Stimulated activated CD8-positive, alpha-beta memory T cell treated with anti-CD3 and anti-CD28 coated beads, Interleukin-2, amount 100 ng/mL, for 1 hour (primary cell): ENCODE data around the gene PRSS21.

Experiments
- DNase-seq, 2 donors: peaks; one replicate each; pipeline ENCODE4 v3.0.0-alpha.2; 2020; ENCODE audit warnings: low read depth in 2 of 2

Gene PRSS21

DNA sequence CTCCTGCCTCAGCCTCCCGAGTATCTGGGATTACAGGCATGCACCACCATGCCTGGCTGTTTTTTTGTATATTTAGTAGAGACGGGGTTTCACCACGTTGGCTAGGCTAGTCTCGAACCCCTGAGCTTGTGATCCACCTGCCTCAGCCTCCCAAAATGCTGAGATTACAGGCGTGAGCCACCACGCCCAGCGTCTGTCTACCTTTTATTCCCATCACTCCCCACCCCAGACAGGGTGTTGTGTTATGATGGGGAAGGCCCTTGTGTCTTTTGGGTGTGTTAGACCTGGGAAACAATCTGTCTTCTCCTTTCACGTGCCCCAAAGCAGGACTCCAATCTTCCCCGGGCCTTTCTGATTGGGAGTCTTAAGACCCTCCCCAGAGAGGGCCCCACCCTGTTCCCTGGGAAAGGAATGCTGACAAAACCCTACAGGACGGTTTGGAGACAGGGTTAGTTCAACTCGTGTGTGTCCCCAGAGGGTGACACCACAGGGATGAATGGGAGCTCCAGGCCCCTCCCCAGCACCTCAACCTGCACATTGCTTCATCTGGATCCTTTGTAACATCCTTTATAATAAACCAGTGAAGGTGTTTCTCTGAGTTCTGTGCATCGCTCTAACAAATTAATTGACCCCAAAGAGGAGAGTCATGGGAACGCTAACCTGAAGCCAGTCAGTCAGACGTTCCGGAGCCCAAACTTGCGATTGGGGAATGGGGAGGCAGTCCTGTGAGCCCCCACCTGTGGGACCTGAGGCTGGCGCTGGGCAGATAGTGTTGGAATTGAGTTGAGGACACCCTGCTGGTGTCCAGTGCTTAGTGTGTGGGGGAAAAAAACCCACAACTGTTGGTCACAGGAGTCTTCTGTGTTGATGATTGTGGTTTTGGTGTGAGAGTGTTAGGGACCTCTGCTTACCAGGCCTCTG is 36.8 kb upstream of the PRSS21 start:
- DNase-seq = no peak

DNA sequence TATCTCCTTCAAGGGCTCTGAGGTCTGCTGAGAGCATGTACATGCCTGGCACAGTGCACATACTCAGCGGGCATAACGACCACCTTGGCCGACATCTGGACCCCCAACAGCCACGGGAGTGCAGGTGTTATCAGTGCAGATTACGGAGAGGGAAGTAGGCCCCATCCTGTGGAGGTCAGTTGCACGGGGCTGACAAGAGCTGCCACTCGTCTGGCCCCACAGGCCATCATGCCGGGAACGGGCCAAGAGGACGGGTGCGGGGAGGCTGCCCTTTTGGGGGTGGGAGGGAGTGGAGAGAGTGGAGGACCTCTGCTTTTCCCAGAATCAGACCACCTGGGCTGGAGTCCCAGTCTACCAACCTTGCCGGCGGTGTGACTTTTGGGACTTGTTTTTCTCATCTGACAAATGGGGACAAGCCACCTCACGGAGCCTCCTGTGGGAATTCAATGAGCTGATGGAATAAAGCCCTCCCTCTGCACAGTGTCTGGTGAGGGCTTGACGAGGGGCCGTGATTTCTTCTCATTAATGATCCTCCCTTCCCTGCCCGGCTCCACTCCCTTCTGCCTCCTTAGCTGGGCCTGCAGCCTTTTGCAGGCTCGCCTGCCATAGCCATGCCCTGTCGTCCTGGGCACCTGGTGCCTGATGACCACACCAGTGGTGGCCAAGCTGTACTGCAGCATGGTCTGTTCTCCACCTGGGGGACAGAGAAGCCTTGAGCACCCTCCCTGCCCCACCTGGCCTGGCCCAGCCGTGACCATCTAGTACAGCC is 34.3 kb upstream of the PRSS21 start:
- DNase-seq = no peak

DNA sequence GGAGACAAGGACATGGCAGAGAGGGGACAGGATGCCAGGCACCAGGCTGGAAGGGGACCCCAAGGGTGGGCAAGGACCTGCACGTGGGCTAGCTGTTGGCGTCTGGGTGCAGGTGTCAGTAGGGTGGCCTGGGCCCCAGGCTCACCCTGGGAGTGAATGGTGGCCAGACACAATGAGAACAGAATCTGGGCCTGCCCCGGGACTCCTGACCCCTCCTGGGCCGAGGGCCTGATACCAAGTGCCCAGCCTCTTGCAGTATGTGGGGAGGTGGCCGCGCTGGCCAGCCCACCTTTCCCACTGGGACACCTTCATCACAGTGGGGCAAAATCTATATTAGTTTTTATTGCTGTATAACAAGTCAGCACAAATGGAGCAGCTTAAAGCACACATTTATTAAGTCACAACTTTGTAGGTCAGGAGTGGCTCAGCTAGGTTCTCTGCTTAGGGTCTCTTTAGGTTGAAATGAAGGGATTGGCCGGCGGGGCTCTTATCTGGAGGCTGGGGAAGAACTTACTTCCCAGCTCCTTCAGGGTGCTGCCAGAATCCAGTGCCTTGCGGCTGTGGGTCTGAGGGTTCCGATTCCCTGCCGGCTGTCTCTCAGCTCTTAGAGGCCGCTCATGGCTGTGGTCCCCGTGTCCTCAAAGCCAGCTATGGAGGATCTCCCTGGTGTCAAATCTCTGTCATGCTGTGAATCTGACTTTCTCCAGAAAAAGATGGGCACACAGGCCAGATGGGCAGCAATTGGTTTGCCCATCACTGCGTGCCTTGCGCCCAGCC is 33.3 kb upstream of the PRSS21 start:
- no peak for DNase-seq

DNA sequence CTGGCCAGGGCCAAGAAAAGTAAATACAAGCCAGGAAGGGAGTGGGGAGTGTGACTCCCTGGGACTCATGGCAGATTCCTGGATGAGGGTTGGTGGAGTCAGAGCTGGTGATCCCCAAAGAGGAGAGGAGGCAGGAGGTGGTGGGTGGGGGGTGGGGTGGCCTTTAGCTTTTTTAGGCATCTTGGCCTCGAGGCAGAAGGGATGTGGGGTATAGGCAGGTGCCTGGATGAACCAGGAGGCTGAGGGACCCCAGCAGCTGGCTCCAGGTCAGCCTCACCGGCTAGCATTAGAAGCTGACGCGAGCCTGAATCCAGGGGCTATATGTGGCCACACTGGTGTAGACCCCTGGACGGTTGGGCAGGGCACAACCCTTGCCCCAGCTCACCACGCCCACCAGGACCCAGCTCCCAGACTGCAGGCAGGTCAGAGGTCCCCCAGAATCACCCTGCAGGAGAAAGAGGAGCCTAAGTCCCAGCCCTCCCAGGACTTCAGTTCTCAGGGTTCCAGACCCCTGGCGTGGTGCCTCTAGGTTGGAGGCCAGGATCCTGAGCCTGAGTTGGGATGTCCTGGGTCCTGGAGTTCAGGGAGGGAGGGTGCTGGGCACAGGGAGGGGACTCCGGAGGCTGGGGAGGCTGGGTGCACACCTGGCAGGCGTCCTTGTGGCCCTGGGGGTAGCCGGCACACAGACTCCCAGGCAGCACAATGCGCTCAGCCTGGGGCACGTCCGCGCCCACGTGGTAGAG is 32.5 kb upstream of the PRSS21 start:
- DNase-seq = no peak

DNA sequence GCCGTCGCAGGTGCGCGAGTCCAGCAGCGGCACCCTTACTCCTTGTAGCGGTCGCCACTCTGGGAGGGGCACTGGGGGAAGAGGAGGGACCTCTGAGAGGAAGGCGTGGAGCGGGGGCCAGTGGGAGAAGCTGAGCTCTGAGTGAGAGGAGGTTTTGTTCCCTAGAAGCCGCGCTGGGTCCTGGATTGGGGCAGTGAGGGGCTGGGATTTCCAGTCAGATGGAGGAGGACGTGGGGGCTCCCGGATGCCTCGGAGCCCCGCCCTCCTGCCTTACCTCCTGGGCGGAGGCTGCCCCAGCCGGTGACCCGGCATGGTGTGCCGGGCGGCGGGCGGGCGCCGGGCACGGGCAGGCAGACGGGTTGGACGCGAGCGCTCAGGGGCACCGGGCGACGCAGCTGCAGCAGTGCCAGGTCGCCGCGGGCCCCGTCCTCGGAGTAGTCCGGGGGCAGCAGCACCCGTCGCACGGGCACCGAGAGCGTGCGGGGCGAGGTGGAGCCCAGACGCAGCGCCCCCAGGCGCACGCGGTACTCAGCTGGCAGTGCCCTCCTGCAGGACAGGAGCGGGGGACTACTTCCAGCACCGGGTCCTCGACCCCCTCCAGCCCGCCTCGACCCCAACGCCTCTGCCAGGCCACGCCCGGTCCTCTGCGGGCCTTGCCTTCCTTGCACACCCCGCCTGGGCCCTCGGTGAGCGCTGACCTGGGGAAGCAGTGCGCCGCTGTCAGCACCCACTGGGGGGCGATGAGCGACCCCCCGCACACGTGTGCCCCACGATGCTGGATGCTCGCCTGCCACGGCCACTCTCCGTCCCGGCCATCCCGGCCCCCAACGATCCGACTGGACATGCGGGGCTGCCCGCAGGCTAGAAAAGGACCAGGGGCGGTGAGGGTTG is 31.7 kb upstream of the PRSS21 start:
- no peak for DNase-seq

DNA sequence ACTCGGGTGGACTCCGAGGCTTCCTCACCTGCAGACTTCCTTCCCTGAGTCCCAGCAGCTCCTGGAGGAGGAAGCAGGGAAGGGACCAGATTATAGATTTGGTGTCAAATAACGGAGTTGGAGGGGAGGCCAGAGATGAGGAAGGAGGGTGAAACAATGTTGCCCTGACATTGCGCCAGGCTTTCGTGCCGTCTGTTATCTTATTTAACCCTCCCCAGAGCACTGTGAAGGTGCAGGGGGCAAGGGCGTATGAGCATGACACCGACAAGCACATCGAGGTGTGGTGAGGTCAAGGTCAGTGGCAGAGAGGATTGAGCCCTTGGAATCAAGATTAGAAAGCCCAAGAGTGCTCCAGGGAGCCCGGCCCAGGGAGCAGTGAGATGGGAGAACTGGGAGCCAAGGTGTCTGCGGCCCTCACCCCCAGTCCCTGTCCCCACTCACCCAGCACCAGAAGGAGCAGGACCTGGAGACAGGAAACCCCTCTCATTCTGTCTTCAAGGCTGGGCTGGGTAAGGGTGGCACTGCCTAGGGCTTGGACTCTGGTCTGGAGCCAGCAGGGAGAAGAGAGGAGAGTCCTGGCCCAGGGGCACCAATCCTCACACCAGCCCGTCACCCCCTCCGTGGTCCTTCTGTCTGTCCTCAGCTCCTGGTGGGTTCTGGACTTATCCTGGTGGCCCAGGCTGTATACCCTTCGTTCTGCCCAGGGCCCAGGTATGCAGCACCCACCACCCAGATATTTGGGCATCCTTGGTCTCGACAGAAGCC is 30.8 kb upstream of the PRSS21 start:
- DNase-seq = no peak

DNA sequence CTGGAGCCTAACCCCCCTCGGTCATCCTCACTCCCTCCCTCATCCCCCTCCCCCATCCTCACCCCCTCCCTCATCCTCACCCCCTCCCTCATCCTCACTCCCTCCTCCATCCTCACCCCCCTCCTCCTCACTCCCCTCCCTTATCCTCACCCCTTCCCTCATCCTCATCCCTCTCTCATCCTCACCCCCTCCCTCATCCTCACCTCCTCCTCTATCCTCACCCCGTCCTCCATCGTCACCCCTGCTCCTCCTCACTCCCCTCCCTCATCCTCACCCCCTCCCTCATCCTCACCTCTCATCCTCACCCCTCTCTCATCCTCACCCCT is 30.2 kb upstream of the PRSS21 start:
- no peak for DNase-seq

DNA sequence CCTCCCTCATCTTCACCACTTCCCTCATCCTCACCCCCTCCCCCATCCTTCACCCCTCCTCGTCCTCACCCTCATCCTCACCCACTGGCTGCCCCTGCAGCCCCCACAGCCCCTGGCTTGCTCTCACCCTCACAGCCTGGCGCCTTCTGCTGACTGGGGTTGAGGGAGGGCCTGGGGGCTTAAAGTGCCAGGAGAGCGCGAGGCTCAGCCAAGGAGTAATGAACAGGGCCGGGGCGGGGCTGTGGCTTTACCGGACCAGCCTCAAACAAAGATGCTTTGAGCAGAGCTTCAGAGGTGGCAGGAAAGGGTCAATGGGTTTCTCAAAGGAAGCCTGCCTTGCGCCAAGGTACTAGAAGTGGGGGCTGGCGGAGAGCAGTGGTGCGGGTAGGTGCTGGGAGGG is 29.6 kb upstream of the PRSS21 start, which contains the start of gene PRSS33:
Gene PRSS33, minus strand, starts transcription at position 155 of the 400 bp plus-strand sequence. CDS start 1,013 bp downstream, outside the sequence.
- DNase-seq = no peak

DNA sequence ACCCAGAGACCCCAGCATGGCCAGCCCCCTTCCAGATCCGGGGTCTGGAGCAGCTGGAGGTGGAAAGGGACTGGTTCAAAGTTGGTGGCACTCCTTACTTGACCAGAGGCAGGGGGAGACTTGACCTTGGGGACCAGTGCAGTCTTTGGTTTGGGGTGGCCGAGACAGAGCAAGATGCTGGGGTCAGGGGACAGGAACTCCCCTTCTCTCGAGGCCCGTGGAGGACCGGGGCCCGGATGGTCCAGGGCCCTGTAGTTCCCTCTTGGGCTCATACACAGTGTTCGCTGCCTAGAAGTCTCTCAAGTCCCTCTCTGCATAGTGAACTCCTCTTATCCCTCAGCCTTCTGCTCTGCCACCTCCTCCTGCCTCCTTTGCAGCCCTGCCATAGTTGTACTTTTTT is 29.1 kb upstream of the PRSS21 start:
- DNase-seq = no peak

DNA sequence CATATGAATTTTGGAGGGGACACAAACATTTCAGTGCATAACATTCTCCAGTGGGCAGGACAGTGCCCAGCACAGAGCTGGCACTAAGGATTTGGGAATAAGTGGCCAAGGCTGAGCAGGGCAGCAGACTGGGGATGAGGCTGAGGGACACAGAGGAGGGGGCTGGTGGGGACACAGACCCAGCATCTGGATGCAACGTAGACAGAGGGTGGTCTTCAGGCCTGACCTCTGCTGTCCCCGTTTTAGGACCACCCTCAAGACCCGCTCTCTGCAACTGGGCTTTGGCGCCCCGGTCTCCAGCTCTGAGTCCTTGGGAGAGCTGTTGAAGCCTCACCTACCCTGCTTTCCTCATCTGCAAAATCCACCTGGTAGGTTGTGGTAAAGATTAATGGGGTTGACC is 26.4 kb upstream of the PRSS21 start:
- no peak for DNase-seq

DNA sequence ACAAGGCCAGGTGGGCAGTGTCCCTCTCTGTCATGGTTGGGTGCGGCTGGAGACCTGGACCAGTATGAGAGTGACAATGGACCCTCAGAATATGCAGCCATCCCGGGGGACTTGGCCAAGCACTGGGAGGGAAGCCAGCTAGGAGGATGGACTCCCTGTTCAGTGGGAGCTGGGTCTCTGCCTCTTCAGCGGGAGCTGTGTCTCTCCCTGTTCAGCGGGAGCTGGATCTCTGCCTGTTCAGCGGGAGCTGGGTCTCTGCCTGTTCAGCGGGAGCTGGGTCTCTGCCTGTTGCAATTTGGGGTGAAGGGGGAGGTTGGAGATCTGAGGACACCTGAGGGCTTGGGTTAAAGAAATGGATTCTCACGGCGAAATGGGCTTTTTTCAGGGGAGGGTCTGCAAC is 25.9 kb upstream of the PRSS21 start:
- no peak for DNase-seq

DNA sequence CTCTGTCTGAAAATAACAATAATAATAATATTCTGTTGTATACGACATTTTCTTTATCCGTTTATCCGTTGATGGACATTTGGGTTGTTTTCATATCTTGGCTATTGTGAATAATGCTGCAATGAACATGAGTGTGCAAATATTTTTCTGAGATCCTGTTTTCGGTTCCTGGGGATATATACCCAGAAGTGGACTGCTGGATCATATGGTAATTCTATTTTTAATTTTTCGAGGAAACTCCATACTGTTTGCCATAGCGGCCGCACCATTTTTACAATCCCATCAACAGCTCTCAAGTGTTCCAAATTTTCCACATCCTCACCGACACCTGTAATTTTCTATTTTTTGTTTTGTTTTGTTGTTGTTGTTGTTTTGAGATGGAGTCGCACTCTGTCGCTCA is 24.1 kb upstream of the PRSS21 start:
- no peak for DNase-seq

DNA sequence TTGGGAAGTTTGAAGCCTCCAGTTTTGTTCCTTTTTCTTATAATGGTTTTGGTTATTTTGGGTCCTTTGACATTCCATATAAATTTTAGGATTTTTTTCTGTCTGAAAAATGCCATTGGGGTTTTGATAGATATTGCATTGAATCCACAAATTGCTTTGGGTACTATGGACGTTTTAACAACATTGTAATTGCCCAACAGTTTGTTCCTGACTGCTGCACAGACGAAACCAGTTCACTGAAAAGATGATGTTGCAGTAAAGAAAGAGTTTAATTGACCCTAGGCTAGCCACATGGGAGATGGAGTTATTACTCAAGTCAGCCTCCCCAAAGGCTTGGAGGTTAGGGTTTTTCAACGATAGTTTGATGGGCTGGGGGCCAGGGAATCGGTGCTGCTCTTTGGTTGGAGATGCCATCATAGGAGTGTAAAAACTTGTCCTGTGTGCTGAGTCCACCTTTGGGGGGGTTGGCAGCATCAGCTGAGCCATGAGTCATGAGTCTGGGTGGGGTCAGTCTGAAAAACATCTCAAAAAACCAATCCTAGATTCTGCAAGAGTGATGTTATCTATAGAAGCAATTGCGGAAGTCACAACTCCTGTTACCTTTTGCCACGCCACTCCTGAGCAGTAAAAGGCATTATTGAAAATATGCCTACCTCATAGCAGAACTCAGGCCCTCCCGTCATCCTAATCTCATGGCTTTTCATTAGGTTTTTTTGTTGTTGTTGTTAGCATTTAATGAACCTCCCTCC is 21.5 kb upstream of the PRSS21 start:
- no peak for DNase-seq

DNA sequence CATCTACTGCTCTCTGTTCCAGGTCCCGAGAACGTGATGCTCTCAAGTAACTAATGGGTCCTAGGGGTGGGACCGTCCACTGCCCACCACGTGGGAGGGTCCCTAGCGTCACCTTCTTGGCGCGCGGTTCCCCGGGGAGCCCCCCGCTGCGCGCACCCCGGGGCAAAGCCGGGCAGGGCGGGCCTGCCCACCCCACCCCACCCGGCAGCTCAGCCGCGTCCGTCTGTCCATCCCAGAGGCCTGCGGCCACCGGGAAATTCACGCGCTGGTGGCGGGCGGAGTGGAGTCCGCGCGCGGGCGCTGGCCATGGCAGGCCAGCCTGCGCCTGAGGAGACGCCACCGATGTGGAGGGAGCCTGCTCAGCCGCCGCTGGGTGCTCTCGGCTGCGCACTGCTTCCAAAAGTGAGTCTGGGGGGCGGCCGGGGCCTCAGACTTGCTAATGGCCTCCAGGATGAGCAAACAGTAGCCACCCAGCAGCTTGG is 18.3 kb upstream of the PRSS21 start:
- DNase-seq = no peak

DNA sequence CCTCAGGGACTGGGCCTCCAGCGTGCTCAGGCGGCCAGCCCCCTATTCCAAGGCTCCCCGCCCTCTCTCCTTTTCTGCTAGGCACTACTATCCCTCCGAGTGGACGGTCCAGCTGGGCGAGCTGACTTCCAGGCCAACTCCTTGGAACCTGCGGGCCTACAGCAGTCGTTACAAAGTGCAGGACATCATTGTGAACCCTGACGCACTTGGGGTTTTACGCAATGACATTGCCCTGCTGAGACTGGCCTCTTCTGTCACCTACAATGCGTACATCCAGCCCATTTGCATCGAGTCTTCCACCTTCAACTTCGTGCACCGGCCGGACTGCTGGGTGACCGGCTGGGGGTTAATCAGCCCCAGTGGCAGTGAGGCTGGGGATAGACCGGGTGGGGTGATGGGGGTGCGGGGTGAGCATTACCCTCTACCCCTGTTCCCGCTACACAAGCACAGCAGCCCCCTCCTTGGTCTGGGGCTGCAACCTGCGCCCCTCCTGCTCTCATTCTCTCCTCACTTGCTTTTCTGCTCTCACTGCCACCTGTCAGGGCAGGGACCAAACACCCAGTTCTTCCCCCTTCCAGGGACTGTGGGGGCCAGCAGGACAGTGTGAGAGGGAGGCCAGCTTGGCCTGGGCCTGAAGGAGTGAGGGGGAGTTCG is 17.7 kb upstream of the PRSS21 start:
- no peak for DNase-seq

DNA sequence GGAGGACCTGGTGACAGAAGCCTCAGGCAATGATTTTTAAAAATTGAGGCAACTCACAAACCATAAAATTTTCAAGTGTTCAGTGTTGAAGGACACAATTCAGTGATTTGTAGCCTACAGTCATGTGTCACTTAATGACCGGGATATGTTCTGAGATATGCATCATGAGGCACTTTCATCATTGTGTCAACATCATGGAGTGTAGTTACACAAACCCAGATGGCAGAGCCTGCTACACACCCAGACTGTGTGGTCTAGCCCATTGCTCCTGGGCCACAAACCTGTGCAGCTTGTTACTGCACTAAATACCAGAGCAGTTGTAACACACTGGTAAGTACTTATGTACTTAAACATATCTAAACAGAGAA is 17.2 kb upstream of the PRSS21 start:
- no peak for DNase-seq

DNA sequence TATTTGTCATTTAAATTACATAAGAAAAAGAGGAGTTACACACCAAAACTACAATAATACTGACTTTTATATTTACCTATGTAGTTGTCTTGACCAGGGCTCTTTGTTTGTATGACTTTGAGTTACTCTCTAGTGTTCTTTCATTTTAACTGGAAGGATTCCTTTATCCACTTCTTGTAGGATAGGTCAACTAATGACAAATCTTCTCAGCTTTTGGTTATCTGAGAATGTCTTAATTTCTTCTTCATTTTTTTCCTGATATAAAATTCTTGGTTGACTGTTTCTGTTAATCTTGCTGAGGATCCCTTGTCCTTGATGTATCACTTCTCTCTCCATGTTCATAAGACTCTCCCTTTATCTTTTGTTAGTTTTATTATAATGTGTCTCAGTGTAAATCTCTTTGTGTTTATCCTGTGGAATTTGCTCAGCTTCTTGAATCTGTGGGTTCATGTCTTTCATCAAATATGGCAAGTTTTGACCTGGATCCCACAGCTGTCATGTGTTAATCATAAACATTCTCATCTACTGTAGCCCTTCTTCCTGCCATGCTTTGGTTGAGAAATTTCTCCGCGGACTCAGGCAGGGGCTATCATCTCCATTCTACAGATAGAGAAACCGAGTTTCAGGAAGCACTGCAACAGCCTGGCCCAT is 13.4 kb upstream of the PRSS21 start:
- DNase-seq = no peak

DNA sequence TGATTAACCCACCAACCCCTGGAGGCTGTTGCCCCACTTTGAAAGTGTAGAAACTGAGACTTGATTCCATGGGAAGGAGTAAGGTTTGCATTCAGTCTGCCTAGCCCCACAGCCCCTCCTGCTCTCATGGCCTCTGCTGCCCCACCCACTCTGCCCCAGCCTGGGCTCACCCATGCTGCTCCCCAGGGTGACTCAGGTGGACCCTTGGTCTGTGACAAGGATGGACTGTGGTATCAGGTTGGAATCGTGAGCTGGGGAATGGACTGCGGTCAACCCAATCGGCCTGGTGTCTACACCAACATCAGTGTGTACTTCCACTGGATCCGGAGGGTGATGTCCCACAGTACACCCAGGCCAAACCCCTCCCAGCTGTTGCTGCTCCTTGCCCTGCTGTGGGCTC is 12.3 kb upstream of the PRSS21 start:
- no peak for DNase-seq
